GM12872 (cell line): ENCODE measurements around the gene PRKG1.

Experiments
- TF ChIP-seq, protein P1 (sequence below): IDR thresholded peaks from 3 replicates; pipeline ENCODE4 v1.5.1; 2011; ENCODE audit warnings: low read depth, mild to moderate bottlenecking, low read length, moderate library complexity; ENCODE audit not compliant: insufficient read depth

PRKG1 gene

GRCh38 chr10:51606825-51607462 is 532.7 kb downstream of the PRKG1 start:
- TF ChIP-seq, protein P1, sequence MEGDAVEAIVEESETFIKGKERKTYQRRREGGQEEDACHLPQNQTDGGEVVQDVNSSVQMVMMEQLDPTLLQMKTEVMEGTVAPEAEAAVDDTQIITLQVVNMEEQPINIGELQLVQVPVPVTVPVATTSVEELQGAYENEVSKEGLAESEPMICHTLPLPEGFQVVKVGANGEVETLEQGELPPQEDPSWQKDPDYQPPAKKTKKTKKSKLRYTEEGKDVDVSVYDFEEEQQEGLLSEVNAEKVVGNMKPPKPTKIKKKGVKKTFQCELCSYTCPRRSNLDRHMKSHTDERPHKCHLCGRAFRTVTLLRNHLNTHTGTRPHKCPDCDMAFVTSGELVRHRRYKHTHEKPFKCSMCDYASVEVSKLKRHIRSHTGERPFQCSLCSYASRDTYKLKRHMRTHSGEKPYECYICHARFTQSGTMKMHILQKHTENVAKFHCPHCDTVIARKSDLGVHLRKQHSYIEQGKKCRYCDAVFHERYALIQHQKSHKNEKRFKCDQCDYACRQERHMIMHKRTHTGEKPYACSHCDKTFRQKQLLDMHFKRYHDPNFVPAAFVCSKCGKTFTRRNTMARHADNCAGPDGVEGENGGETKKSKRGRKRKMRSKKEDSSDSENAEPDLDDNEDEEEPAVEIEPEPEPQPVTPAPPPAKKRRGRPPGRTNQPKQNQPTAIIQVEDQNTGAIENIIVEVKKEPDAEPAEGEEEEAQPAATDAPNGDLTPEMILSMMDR, result no peak

GRCh38 chr10:51607463-51607835 is 533.2 kb downstream of the PRKG1 start:
- TF ChIP-seq, protein P1, result no peak

DNA sequence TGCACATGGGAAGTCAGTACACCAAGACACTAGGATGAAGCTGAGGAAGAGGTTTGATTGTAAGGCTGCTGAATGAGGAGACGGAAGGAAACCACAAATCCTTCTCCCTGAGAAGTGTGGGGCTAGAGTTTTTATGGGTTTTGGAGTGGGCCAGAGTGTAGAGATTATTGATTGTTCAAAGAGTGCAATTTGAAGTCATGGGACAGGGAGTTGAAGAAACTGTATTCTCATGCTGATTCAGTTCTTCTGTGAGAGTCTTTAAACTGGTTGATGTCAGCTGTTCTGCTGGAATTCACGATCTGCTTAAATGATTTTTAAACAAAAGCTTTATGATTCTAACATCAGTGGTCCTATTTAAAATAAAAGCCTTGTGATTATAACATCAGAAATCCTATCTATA is 533.9 kb downstream of the PRKG1 start:
- TF ChIP-seq, protein P1, result no peak

DNA sequence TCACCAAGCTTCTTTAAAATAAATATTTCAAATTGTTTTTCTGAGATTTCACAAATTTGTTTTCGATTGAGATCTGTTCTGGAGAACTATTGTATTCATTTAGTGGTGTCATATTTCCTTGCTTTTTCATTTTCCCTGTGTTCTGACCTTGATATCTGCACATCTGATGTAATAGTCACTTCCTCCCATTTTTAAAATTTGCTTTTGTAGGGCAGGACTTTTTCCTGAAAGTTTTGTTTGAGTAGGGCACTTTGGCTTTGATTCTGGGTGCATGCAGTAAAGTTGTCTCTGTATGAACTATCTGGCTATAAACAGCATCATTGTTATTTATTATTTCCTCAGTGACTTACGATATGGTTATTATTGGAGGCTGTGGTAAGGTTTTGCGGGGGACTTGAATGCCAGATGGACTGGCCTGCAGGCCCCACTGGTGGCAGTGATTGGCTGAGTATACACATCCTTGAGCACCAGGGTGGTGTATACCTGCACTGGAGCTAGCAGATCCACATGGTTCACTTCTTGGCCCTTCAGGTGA is 541.5 kb downstream of the PRKG1 start:
- TF ChIP-seq, protein P1, result no peak

DNA sequence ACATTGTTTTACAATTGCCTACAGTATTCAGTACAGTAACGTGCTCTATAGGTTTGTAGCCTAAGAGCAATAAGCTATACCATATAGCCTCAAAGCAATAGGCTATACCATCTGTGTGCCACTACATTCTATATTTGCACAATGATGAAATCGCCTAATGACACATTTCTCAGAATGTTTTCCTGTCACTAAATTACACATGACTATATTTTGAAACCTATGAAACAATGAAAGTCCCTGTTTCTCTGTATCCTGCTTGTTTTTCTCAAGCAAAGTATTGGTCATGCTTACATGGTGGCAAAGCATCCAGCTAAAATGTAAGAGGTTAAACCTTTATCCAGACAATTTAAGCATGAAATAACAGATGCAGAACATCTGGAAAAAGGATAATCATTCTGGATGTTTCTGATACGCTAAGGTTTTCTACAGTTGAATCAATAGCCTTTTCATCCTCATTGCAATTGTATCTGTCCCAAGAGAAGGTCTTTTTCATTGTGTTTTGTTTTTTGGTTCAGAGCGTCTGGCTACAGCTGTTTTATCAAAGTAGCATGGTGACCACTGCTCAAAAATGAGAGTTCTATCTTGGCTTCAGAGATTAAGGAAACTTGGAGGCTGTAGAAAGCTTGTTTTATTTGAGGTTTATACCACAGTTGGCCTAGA is 543.4 kb downstream of the PRKG1 start:
- TF ChIP-seq, protein P1, result no peak

GRCh38 chr10:51619365-51619764 is 545.1 kb downstream of the PRKG1 start:
- TF ChIP-seq, protein P1, result no peak

DNA sequence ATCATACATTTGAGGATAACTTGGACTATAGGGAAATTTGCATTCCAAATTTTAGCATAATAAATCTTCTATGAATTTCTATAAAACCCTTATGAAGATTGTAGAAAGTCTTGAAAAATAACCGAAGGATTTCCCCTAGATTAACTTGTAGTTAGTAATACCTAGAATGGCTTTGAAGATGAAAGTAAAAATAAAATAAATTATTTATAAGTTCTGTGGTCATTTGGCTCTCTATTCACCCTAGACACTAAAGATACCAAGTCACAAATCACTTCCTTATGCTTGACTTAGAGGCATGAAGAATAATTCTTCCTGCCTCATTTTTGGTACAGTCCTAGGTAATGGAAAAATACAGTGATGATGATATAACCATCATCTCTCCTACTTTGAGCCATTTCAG is 545.8 kb downstream of the PRKG1 start:
- TF ChIP-seq, protein P1, result no peak
